NCI-H2081 (cell line): ENCODE results near the gene C5orf15.
A peak's percentile ranks its signal among the peaks of the same experiment; 100 is the strongest.
"Not testable (repeated sequence)": the region's sequence is repeated elsewhere in the genome, so short reads cannot be mapped to it uniquely, and the experiment has no call there.

ENCODE experiments used
- DNase-seq, 2 experiments: peaks; one replicate each; lab custom pipeline; 2025; lab: John Stamatoyannopoulos, UW

The C5orf15 gene

DNA sequence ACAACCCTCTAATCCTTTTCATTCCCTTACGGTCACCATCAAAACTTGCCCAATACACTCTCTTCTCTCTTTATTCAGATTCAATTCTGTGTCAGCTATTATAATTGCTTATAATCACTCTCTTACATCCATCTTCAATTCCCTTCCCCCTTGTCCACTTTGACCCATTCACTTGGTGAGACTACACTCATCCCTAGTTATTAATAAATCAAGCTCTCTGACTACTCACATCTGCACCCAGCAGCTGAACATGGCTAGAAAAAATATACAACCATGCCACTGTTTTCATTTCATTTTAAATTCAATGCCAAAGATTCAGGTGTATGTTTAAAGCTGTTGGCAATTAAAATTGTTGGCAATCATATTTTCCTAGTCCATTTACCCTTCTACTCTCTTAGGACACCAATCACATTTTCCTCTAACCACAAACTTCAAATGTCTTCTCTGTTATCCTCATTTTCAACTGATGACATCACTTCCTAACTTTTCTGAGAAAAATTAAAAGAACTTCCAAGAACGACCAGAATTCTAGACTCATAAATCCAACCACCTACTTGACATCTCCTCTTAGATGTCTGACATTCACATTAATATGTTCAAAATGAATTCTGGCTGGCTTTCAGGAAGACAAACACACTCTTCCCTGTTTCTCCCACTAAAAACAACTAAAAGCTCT lies 5.5 kb downstream of the C5orf15 start:
- DNase-seq, result no peak

DNA sequence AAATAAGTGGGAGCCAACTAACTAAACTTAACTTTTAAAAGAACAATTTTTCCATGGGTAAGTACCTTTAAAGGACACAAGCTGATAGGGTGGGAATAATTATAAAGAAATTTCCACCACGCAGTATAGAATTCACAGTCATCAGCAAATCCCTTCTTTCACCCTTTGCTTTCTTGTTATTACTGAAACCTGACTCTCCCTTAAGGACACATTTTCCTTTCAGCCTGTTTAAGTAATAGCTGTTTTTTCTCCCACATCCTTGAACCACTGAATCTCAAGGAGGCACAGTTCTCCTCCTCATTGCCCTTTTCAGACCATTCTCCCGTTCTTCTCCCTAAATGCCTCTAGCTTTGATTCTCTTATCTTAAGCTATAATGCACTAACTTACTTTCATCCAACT lies 6.3 kb downstream of the C5orf15 start:
- DNase-seq, result no peak

DNA sequence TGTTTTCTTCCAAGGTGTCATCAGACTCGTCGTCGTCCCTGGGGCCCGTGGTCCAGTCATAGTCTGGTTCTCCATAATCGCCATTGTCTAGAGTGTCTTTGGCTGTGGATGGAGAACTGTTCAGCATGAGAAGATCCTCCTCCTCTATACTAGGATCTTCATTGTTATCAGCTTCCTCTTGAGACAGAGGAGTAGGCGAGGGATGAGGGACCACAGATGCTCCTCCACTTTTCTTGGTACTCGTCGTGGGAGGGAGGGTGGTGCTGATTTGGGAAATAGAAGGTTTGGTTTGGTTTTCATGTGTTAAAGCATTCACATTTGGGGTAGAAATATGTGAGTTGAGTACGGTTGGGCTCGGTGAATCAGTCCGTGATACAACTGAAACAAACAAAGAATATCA lies 8.8 kb downstream of the C5orf15 start:
- DNase-seq, result no peak

DNA sequence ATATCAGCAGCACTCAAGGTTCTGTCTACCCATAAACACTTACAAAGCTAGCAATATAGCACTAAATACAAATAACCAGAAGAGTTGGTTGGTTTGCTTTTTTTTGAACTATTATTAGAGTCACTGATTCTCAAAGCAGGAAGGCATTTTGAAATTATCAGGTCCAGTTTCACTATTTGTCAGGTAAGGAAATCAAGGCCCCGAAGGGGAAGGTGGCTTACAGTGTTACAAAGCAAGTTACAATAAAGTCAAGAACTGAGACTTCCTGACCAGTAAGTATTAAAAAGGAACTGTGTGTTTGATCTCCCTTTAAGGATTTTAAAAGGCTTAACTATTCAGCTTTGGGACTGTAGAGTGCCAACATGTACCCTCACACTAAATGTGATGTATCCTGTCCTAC lies 10.8 kb downstream of the C5orf15 start:
- no peak for DNase-seq

DNA sequence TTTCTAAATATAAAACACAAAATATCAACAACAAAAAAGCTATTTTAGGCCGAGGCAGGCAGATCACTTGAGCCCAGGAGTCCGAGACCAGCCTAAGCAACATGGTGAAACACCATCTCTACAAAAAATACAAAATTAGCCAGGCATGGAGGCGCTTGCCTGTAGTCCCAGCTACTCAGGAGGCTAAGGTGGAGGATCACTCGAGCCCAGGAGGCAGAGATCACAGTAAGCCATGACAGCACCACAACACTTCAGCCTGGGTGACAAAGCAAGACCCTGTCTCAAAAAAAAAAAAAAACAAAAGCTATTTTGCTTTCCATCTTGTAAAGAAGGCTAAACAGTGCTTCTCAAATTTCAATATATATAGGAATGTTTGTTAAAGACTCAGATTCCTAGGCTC lies 11.3 kb downstream of the C5orf15 start:
- no peak for DNase-seq

DNA sequence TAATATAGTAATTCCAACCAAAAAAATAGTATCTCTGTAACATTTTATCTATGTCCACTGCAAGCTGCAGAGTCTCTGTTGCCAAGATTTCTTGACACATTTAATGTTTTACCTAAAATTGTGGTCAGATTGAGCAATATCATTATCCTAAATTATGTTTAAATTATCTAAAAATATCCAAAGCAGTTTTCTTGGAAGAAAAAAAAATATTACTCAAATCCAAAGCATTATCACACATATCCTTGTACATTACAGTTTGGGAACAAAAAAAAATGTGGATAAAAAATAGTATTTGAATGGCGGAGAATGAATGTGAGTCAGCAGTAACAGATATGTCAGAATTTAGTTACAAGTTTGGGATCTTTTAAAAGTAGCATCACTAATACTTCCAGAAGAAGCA lies 12.2 kb downstream of the C5orf15 start:
- DNase-seq, result not testable (repeated sequence)

DNA sequence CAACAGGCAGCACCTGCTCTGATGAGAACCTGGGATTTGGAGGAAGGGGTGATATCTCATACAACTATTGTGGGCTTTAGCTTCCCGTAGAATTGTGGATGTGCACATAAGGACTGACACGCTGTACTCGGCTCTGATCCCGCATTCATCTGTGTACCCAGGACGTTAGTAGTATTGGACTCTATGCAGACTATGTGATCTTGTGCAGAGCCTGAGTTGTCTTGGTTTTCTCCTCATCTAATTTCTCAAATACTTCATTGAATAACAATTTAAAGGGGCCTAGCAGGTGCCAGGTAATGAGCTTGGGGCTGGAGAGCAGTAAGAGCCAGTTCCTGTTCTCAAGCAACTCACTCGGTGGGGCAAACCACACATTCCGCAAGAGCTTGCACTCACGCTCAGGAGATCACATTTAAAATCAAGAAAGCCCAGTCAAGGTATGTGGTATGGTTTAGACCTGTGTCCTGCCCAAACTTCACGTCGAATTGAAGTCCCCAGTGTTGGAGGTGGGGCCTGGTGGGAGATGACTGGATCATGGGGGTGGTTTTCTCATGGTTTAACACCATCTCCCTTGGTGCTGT lies 14.8 kb downstream of the C5orf15 start:
- no peak for DNase-seq

DNA sequence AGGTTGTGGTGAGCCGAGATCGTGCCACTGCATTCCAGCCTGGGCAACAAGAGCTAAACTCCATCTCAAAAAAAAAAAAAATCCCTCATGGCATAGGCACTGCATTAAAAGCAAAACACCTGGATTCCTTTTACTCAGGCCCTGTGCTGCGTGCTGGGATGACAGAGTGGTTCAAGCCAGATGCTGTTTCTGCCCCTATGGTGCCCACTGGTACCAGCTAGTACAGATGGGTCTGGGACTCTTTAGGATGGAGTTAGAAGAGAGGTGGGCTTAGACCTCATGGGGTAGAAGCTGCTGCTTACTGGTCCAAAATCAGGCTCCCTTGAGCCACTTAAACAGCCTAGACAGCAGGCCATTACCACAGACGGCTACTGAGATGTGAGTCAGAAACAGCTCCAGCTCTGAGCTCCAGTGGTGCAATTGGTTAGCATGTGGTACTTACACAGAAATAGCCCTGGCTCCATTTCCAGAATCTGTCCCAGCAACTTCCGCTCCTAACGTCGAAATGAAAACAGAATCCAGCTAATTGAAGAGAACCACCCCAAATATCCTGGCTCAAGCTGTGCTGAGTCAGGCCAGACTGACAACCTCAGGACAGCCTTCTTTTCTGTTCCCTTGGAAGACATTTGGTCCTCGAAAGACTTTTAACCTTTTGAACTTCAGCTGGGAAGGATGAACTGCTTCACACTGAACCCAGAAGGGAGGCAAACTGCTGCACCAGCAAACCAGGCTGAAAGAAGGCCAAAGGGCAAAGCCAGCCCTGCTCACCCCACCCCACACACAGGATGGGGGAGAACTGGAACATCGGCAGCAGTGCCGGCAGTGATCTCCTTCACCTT lies 15.5 kb downstream of the C5orf15 start:
- DNase-seq, result no peak

DNA sequence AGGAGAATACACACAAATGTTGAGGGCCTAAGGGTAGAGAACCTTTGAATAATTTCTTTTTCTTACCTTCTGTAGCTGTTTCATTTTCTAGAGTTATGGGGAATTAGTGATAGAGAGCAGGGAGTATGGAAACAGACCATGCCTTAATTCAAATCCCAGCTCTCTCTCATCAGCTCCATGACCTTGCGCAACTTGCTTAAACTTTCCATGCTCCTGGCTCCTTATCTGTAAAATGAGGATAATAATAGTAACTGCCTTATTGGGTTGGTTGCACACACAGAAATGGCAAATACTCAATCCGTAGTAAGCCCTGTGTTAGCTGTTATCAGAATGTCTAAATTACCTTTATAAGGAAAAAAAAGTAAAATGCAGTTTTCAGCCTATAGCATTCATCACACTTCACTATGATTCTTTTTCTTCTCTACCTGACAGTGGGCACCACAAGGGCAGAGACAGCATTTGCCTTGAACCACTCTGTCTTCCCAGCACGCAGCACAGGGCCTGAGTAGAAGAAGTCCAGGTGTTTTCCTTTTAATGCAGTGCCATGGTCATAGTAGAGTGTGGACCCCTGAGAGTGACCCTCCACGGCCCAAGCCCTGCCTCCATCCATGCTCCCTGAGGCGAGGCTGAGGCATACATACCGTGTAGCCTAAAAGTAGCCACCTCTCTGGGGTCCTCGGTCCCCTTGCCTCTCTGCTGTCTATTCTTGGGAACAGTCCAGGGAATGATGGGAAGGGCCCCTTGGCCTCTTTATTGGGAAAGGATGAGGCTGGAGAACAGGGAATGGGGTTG lies 17.4 kb downstream of the C5orf15 start:
- no peak for DNase-seq

DNA sequence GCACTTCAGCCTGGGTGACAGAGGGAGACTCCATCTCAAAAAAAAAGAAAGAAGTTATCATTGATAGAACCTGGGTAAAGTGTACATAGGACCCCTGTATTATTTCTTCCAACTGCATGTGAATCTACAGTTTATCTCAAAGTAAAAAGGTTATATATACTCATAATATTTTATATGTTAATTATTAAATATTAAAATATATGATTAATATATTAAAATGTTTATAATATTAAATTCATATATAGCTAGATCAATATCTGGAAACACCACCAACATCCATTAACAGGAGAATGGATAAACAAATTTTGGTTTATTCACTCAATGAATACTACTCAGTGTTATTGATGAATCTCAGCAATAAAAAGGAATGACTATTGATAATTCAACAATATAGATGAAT lies 19.7 kb downstream of the C5orf15 start:
- DNase-seq, result no peak

DNA sequence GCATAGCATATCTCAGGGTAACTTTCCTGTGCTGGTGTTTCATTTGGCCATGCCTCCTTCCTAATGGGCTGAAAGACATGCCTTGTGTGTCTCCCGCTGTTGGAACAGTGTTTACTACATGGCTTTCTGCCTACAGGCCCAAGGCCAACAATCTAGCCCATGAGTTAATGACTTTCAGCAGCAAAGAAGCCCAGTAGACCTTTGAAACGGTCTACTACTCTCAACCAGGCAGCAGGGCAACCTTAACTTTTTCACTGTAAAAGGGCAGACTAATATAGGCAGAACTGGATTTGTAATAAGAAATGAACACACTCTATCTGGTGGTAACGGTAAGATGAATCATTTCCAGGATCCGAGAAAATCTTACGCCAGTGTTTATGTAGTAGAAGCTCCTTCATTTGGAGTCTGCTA lies 21.0 kb downstream of the C5orf15 start:
- no peak for DNase-seq

DNA sequence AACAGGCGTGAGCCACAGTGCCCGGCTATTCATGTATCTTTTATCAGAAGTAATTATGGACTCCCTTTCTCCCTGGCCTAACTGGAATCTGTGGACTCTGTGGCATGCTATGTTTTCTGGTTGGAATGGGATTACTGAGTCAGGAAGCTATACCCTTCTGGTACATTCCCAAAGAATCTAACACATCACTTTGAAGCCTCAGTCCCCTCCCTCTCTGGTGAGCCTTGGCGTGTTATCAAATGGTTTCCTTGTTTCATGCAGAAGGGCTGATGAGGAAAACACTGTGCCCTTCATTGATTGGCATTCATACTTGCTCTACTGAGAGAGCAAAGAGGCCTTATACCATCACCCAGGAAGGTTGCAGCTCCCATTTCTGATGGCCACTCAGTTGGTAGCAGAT lies 22.9 kb downstream of the C5orf15 start:
- DNase-seq, result no peak

DNA sequence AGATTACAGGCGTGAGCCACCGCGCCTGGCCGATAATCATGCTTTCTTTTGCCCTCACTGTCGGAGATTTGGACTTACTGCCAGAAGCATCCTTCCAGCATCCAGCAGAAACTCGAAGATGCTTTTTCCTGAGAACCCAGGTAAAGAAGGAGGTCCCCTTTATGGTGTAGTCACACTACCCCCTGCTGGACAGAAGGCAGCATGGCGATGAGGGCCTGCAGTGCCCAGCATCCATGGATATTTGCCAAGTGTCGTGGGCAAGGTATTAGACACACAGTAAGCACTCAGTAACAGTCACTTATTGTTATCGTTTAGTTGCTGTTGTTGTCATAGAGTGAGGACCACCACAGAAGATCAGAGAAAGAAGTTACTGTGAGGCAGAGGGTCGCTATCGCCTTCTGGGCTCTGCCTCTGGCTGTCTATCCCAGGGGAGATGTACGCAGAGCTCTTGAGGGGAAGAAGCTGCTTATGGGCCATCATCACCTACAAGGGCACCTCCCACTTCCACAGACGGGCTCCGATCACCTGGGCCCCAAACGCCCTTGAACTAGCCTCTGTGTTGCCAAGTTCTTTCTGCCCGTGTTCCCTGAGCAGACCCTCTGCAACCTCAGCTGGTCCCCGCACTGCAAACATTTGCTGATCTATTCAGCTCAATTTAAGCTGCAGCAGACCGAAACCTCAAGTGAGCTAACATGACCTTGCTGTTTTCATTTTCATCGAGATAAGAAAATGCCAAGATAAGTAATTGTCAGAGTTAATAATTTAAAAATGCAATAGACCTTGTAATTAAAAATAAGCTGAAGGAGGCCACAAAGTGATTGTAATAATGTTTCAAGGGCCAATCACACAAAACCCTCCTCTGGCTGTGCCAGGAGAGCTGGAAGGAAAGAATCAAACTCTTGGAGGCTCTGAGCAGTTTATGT lies 23.9 kb downstream of the C5orf15 start:
- DNase-seq, result peak; percentile 51 to 53

DNA sequence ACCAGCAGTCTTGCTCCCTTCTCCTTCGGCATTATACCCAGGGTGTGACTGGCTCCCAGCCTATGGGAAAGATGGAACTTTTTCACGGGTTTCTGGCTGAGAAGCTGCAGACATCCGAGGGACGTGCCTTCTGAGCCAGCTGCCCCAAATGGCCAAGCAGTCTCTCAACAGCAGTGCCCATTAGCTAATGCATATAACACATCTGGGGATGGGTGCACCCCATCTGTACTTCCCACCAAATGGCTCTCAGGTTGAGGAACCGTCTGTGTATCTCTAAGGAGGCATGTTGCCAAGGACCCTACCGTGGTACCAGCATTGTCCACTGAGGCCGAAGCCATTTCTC lies 25.0 kb downstream of the C5orf15 start:
- no peak for DNase-seq

DNA sequence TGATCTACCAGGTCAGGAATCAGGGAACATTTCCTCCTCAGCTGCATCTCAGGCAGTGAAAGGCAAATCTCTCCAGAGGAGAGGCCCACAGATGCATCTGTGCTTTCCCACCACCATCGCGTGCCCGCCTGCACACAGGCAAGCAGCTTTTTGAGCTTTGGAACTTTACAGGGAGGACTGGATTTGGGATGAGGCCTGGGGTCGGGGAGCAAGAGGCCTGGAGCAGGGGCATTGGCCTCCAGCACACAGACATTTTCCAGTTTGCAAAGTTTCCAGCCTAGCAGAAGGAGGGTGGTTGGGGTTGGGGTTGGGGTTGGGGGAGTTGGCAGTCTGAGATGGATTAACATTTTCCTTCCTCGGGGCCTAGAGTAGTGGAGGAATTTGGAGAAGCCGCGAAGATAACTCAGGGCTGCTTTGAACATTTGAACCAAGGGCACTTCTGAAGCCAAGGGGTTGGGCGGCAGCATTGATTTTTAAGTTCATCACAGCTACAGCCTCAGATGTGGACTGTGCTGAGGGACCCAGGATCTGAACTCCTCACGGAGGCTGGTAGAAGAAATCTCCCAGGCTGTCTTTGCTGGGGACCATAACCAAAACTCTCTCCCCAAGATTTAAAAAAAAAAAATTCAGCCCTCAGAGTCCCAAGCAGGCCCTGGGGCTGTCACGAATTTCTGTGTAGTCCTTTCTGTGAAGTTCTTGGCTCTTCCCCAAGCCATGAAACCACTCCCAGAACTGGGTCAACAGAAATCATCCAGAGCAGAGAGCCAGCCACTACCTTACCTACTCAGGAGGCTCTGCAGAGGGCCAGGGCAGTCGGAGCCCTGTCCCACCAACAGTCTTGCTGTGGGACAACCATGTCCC lies 25.6 kb downstream of the C5orf15 start:
- DNase-seq, result no peak

DNA sequence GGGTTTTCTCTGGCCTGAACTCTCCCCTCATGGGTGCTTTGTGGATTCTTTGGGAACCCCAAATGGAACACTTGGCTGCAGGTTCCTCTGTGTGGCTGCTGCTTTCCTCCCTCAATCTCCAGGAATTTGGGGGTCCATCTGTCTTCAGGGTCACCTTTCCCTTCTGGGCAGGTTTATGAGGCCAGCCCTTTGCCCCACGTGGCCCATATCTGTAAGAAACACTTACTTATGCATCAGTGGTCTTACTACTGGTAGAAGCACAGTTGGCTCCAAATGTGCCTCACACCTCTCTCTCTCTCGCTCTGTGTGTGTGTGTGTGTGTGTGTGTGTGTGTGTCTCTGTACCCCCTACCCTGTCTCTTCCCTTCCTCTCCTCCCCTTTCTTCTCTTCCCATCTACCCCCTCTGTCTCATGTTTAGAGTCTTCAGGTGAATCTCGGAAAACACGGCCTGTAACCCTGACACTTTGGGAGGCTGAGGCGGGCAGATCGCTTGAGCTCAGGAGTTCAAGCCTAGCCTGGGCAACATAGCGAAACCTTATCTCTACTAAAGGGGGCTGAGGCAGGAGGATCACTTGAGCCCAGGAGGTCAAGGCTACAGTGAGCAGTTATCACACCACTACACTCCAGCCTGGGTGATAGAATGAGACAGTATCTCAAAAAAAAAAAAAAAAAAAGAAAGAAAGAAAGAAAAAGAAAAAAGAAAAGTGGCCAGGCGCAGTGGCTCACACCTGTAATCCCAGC lies 26.8 kb downstream of the C5orf15 start:
- DNase-seq, result no peak

DNA sequence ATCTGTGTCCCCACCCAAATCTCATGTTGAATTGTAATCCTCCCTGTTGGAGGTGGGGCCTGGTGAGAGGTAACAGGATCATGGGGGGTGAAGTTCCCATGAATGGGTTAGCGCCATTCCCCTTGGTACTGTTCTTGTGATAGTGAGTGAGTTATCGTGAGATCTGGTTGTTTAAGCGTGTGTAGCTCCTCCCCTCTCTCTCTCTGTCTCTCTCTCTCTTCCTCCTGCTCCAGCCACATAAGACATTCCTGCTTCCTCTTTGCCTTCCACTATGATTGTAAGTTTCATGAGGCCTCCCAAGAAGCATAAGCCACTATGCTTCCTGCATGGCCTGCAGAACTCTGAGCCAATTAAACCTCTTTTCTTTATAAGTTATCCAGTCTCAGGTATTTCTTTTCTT lies 28.8 kb downstream of the C5orf15 start:
- no peak for DNase-seq

DNA sequence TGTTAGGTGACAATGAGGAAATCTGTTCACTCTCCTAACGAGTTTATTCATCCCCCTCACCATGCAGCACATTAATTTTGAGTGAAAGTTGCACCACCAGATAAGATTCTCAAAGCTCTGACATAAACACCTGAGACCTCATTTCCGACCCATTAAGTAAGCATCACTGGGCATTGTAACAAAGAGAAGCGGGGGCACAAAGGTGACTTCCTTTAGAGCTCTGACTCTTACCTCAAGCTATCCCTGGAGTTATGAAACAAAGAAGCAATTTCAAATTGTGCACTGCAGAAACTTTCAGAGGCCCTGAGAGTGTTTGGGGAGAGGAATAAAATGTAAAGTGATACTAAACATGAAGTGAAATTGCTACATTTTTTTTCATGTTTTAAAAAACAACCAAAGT lies 29.5 kb downstream of the C5orf15 start:
- no peak for DNase-seq

DNA sequence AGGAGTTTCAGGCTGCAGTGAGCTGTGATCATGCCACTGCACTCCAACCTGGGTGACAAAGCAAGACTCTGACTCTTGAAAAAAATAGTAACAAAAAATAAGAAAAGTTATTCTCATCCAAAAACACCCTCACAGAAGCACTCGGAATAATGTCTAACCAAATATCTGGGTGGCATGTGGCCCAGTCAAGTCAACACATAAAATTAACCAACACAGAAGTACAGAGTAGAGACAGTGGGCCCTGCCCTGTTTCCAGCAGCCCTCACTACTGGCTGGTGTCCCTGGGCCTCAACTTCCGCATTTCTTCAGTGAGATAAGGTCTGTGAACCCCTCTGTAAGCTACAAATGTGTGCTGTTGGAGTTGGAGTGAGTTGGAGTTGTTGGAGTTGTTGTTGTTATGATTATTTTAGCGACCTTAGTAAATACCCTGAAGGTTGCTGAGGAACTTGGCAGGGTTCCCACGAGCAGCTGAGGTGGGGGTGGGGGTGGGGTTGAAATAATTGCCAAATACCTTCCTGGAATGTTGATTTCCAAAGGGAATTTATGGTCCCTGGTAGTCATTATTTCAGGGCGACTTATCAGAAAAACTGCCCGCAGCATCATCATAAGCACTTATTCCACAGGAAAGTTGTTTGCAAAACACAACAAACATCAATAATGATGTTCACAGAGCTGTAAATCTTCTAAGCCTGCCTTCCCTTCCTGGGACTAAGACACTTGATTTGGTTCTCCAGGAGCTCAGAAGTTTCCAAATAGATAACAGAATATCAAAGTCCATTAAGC lies 30.2 kb downstream of the C5orf15 start:
- DNase-seq, result no peak
